HG03175 (cell line): ENCODE data around the gene ZBTB16.

Experiments used
- ATAC-seq: cut with Tn5 transposase; IDR thresholded peaks from one replicate; pipeline ENCODE4 v1.9.1; 2021; ENCODE audit warnings: mild to moderate bottlenecking, moderate library complexity; ENCODE audit not compliant: unreplicated experiment

ZBTB16 gene

GRCh38 chr11:114063149-114063828 is 3.8 kb downstream of the ZBTB16 start:
- ATAC-seq: no peak

GRCh38 chr11:114063829-114064201 is 4.3 kb downstream of the ZBTB16 start:
- ATAC-seq: no peak

DNA sequence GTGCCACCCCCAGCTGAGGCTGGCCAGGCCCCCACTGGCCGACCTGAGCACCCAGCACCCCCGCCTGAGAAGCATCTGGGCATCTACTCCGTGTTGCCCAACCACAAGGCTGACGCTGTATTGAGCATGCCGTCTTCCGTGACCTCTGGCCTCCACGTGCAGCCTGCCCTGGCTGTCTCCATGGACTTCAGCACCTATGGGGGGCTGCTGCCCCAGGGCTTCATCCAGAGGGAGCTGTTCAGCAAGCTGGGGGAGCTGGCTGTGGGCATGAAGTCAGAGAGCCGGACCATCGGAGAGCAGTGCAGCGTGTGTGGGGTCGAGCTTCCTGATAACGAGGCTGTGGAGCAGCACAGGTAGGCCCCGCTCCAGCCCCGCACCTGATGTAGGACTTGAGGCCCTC is 4.7 kb downstream of the ZBTB16 start:
- ATAC-seq: no peak

- no peak for ATAC-seq
These were observed 5.6 kb downstream of the ZBTB16 start for GRCh38 chr11:114065094-114065493.

DNA sequence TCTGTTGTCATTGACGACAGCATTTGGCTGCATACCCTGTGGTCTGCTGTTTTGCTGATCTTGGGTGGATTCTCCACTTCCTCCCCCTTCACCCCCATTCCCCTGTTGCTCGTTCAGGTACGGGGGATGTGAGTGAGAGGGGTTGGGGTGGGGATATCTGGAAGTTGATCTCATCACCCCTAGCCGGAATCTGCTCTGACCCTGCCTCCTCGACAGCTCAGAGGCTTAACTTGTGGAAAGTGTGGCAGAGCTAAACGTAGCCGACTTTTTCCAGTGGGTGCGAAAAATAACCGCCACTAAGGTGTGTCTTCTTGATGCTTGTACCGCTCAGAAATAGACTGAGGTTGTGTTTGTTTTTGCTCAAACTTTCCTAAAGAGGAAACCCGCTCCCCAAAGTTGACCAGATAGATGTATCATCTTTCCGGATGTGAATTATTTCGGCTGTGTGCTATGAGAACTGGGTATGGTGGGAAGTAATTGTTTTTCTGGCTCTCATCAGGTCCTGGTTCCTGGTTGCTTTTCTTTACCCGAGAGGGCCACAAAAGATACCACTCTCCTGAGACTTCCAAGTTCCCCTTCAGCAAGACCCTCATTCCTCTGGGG is 6.6 kb downstream of the ZBTB16 start:
- no peak for ATAC-seq

GRCh38 chr11:114068327-114068726 is 8.8 kb downstream of the ZBTB16 start:
- ATAC-seq: no peak

- ATAC-seq: no peak
These were observed 11.1 kb downstream of the ZBTB16 start for GRCh38 chr11:114070464-114071139.

GRCh38 chr11:114073007-114073827 is 13.7 kb downstream of the ZBTB16 start:
- ATAC-seq: no peak

DNA sequence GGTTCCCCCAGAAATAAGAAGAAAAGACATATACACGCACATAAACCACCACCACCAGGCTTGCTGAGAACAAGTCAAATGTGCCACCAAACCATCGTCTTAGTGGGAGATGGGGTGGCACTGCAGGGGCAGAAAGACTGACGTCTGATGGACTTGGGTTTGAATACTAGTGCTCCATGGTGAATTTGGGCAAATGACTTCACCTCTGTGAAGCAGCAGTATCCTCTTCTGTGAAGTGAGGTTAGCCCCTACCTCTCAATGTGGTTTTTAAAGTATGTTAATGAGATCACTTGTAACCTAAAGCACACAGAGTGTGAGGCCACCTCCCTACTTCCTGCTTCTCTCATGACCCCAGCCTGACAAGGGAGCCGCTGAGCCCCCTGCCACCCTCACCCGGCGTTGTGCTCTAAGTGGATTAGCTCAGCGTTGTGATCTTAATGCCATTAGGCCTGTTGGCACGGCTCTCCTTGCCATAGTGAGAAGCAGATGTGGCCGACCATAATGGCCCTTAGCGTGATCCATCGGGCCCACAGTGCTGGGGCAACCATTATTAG is 14.4 kb downstream of the ZBTB16 start:
- no peak for ATAC-seq

DNA sequence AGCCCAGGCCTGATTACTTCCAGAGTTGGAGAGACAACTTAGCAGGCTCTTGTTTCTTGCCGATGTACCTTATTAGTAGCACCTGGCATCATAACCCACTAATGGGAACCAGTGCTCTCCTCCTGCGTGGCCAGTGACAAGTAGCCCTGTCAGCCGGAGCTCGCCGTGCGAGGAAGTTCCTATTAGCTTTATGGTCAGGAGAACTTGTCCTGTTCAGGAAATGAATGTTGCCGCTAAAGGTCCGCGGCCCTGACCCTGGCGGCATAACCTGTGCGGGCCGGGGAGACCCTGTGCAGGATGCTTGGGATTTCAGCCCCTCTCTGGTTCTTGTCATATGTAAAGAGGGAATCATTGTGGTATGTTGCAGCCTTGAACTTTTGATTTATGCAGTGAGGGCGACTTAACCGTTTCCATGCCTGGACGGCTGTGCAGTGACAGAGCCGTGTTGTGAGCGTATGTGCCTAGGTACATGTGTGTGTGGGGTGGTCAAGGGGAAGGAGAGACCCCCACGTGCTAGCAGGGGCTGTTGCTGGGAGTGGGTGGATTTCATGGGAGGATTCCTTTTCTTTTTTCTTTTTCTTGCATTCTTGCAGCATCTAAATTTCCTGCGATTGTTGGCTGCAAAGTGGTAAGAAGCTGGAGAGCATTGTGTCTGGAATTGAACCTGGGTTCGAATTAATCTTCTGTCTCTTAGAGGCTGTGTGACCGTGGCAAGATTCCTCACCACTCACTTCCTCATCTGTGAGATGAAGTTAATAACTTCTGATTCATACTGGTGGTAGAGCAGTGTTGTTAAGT is 15.2 kb downstream of the ZBTB16 start:
- ATAC-seq: no peak

DNA sequence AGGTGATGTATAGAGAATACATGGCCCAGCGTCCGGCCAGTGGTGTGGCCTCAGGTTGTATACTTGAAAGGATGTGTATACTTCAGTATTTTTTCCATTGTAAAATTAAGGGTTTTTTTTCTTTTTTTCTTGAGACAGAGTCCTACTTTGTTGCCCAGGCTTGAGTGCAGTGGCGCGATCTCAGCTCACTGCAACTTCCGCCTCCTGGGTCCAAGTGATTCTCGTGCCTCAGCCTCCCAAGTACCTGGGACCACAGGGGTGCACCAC is 15.8 kb downstream of the ZBTB16 start:
- no peak for ATAC-seq

DNA sequence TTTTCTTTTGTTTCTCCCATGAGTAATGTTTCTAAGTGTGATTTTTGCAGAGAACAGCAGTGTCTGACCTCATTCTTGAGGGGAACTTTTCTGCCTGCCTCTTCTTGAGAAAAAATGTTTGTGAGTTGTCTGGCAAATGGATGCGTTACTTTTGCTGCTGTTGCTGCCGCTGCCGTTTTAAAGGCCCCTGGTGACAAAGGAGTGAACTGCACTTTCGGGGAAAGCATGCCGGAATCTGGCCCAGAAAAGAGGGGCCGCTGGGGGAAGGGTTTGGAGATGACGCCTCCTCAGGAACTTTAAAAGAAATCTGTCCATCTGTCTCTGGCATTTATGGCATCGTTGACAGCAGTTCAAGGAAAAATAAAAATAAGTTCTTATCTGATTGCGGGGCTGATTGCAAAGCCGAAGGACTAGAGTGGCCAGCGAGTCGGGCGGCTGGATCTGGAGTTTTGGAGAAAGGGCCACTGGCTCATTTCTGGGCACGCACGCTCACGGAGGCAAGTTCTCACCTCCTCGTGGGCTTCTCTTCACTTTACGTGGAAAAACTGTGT is 16.5 kb downstream of the ZBTB16 start:
- ATAC-seq: no peak

DNA sequence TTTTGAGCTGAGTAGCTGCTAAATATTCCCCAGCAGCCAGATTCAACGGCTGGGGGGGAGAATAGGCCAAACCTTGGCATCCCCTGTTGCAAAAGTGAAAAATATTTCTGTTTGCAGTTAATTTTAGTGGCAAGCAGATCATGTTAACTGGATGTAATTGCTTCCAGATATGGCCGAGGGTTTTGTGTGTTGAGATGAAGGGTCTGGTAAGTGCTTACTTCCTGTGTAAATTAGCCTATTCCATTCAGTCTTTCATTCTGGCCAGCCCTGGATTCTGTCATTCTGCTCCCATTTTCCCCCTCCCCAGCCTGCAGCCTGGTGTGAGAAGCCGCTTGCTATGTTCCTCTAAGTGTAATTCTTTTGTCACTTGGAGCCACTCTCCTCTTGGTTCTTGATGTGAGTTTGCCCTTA is 17.4 kb downstream of the ZBTB16 start:
- no peak for ATAC-seq

- no peak for ATAC-seq
These were observed 18.2 kb downstream of the ZBTB16 start for GRCh38 chr11:114077482-114078305.

DNA sequence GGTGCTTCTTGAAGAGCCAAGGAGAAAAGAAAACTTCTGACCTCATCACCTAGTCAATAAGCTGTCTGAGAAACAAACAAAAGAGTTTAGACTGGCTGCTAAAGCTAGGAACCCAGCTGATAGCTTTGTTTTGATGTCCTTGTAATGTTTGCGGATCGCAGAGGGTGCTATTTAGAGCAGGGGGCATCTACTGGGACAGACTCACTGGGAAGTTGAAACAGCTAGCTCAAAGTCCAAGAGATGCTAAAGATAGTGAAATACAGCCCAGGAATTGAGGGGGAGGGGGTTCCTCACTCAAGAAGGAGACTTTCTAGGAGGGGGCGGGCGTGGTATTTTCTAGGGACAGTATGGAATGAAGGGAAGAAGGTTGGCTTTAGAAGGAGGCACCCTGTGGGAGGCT is 18.9 kb downstream of the ZBTB16 start:
- no peak for ATAC-seq

DNA sequence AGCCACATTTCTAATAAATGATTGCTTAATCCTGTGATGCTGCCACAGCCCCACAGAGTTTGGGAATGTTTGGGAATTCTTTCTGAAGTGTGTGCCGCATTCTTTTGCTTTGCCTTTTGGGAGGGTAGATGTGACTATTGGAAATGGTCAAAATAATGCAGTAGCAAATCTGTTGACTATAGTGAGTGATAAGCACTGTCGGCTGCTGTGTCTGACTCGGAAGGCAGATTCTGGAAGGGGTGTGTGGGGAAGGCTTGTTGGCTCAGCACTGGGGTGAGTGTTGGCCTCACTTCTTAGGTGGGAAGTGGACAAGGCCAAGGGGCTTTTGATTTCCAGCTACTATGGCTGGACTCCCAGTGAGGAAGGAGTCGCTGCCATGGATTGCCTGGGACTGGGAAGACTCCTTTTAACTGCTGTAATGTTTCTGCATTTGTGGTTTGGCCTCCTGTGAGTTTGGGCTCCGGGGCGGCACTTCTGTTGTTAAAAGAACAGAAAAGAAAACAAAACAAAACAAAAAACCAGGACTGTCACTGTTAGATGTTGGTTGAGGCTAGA is 20.1 kb downstream of the ZBTB16 start:
- no peak for ATAC-seq

DNA sequence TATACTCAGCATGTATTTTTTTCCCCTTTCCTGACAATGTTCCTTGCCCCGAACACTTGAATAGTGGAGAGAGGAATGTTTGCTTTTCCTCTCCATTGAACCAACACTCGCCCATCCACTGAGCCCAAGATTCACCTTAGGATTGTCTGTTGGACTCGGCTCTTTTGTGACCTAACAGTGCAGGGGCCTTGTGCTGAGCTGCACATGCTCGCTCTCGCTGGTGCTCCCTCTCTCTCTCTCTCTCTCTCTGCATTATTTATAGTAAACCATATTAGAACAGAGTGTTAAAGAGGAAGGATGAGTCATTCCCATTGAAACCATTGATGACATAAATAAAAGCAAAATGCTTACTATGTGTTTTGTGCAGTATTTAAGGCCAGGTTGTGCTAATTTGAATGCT is 20.7 kb downstream of the ZBTB16 start:
- no peak for ATAC-seq

- ATAC-seq: no peak
These were observed 21.3 kb downstream of the ZBTB16 start for GRCh38 chr11:114080769-114081168.
